MG63 (cell line): ENCODE measurements around the gene PLA2G15. TPM values are rescaled to one million over a fixed set of nuclear protein-coding genes. Genes with fewer than 3 reads are reported as not detected.

Experiments
- DNase-seq: peaks from one replicate; pipeline ENCODE4 v3.0.0-alpha.2; 2020
- H3K27me3 ChIP-seq: fragments of 250-450 bp; sonication (Bioruptor Pico); 2 replicates; pipeline ENCODE4 v1.5.1; 2020; ENCODE audit warnings: mild to moderate bottlenecking, moderate library complexity
- H3K36me3 ChIP-seq: fragments of 250-450 bp; sonication (Bioruptor Pico); 2 replicates; pipeline ENCODE4 v1.5.1; 2020; ENCODE audit warnings: mild to moderate bottlenecking, moderate library complexity
- H3K4me3 ChIP-seq: fragments of 250-450 bp; sonication (Bioruptor Pico); 2 replicates; pipeline ENCODE4 v1.5.1; 2020; ENCODE audit warnings: mild to moderate bottlenecking, moderate library complexity
- H3K9me3 ChIP-seq: fragments of 250-450 bp; sonication (Bioruptor Pico); 2 replicates; pipeline ENCODE4 v1.5.1; 2020; ENCODE audit warnings: mild to moderate bottlenecking, moderate library complexity
- total RNA-seq: library from RNA; depleted of rRNA; stranded (reverse); fragments of >200 nt; shearing (Covaris generic); gene quantifications from 2 replicates; pipeline ENCODE4 v1.2.3, GENCODE V29; 2014; ENCODE audit warnings: low replicate concordance

The PLA2G15 gene
- total RNA-seq, 1 experiment from 2014 or later: 13.7 TPM

DNA sequence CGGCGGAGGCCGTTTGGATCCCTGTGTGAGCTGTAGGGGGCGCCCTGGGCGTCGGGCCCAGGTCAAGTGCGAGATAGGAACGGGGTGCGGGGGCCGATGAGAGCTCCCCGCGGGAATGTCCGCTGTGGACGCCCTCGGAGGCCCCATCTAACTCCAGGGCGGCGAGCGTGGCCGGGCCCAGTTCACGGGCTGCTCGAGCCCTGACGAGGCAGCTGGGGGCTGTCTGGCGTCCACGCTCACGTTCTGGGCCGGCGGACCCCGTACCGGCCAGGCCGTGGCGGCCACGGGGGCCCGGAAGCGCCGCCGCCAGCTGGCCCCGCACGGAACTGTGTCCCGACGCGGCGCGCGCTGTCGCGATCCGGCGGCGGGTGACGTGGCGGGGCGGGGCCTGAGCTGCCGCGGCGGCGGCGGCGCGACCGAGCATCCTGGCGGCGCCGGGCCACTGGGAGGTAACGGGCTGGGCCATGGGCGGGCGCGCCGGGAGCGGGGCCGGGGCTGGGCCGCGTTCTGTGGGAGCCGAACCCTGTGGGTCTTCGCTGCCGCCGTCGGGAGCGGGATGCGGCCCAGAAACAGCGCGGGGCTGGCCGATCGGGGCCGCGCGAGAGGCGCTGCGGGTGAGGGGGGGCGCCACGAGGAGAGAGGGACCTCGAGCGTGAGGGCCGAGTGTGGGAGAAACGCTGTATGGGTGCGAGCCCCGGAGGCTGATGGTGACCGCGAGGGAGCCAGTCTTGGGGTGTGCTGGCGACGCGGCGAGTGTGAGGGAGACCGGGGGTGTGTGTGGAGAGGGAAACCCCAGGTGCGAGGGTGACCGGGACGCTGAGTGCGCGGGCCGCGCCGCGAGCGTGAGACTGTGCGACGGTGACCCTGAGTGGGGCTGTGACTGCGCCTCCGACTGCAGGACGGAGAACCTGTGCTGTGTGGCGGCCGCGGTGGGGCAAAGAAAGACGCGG is 19.2 kb downstream of the PLA2G15 start, which contains the start of gene SLC7A6:
SLC7A6 (plus strand) TSS at position 399 of the 950 bp plus-strand sequence. CDS start 10,201 bp downstream, outside the sequence.
- Histone ChIP-seq H3K36me3 (no peaks in the 10 kb centered on the region; the same call in 1 of the 2 replicates), H3K9me3 (no peaks in the 10 kb centered on the region), H3K4me3 (peak within 1 kb of the TSS; percentile 72), H3K27me3 (no peaks in the 10 kb centered on the region)
- DNase-seq: peak; percentile 69

GRCh38 chr16:68265078-68265920 is 20.1 kb downstream of the PLA2G15 start:
- H3K9me3 ChIP-seq: no peaks in the 10 kb centered on the region
- no peaks in the 10 kb centered on the region for H3K27me3 ChIP-seq
- no peaks in the 10 kb centered on the region; the same call in 1 of the 2 replicates for H3K36me3 ChIP-seq
- DNase-seq: peak; percentile 69
- peak overlapping the region; percentile 72 for H3K4me3 ChIP-seq

DNA sequence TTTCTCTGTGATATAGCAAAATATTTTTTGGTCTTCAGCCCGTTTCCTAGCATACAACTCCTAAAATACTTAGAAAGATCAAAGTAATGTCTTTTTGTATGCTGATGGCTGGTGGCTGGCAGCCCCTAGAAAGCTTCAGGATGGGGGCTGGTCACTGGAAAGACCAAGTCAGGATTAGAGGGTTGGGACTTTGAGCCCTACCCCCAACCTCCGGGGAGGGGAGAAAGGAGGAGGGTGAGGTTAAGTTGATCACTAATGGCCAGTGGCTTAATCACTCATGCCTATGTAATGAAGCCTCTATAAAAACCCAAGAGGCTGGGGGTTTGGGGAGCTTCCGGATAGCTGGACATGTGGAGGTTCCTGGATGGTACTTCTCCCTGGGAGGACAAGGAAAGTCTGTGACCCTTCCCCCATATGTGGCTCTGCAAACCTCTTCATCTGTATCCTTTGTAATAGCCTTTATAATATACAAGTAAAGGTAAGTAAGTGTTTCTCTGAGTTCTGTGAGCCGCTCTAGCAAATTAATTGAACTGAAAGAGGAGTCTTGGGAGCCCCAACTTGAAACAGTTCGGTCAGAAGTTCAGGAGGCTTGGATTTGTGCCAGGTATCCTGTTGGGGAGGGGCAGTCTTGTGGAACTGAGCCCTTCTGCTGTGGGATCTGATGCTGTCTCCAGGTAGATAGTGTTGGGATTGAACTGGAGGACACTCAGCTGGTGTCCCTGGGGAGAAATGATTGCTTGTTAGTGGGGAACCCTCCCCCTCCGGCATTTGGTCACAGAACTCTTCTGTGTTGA is 22.6 kb downstream of the PLA2G15 start:
- no peaks in the 10 kb centered on the region for H3K27me3 ChIP-seq
- H3K36me3 ChIP-seq: no peaks in the 10 kb centered on the region; the same call in 1 of the 2 replicates
- H3K9me3 ChIP-seq: no peaks in the 10 kb centered on the region
- no peak for DNase-seq
- H3K4me3 ChIP-seq: no peak overlapping the region

- Histone ChIP-seq H3K27me3 (no peaks in the 10 kb centered on the region), H3K9me3 (no peaks in the 10 kb centered on the region), H3K36me3 (no peaks in the 10 kb centered on the region; the same call in 1 of the 2 replicates), H3K4me3 (no peak overlapping the region)
- DNase-seq: no peak
Observed at GRCh38 chr16:68269793-68270192, 24.6 kb downstream of the PLA2G15 start.

DNA sequence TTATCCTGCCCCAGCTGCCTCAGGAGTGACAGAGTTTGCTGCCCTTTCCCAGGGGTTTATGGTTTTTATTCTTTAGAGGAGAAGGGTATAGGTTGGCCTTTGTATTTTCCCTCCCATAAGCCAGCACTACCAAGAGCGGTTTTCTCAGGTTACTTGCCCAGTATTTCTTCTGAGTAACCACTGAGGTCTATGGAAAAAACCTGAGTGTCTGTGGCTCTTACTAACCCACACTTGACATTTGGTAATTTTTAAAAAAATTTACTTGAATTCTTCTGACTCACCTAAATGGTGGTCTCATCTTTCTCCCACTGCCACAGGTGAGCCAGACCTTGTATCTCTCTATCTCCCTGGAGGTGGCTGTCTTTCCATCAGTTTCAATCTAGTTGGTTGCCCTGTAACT is 25.2 kb downstream of the PLA2G15 start:
- DNase-seq: no peak
- no peaks in the 10 kb centered on the region; the same call in 1 of the 2 replicates for H3K36me3 ChIP-seq
- H3K9me3 ChIP-seq: no peaks in the 10 kb centered on the region
- H3K27me3 ChIP-seq: no peaks in the 10 kb centered on the region
- no peak overlapping the region for H3K4me3 ChIP-seq

- Histone ChIP-seq H3K27me3 (no peaks in the 10 kb centered on the region), H3K36me3 (no peaks in the 10 kb centered on the region; the same call in 1 of the 2 replicates), H3K4me3 (no peak overlapping the region), H3K9me3 (no peaks in the 10 kb centered on the region)
- no peak for DNase-seq
Observed at GRCh38 chr16:68272507-68273209, 27.5 kb downstream of the PLA2G15 start.

- H3K36me3 ChIP-seq: no peaks in the 10 kb centered on the region; the same call in 1 of the 2 replicates
- no peak overlapping the region for H3K4me3 ChIP-seq
- H3K9me3 ChIP-seq: no peaks in the 10 kb centered on the region
- H3K27me3 ChIP-seq: no peaks in the 10 kb centered on the region
- no peak for DNase-seq
Observed at GRCh38 chr16:68273459-68273858, 28.3 kb downstream of the PLA2G15 start.

- Histone ChIP-seq H3K4me3 (no peak overlapping the region), H3K27me3 (no peaks in the 10 kb centered on the region), H3K36me3 (no peaks in the 10 kb centered on the region; the same call in 1 of the 2 replicates), H3K9me3 (no peaks in the 10 kb centered on the region)
- no peak for DNase-seq
Observed at GRCh38 chr16:68273896-68274295, 28.7 kb downstream of the PLA2G15 start.

- H3K4me3 ChIP-seq: no peak overlapping the region
- DNase-seq: no peak
- no peaks in the 10 kb centered on the region; the same call in 1 of the 2 replicates for H3K36me3 ChIP-seq
- no peaks in the 10 kb centered on the region for H3K27me3 ChIP-seq
- H3K9me3 ChIP-seq: no peaks in the 10 kb centered on the region
Observed at GRCh38 chr16:68274441-68274840, 29.3 kb downstream of the PLA2G15 start.

DNA sequence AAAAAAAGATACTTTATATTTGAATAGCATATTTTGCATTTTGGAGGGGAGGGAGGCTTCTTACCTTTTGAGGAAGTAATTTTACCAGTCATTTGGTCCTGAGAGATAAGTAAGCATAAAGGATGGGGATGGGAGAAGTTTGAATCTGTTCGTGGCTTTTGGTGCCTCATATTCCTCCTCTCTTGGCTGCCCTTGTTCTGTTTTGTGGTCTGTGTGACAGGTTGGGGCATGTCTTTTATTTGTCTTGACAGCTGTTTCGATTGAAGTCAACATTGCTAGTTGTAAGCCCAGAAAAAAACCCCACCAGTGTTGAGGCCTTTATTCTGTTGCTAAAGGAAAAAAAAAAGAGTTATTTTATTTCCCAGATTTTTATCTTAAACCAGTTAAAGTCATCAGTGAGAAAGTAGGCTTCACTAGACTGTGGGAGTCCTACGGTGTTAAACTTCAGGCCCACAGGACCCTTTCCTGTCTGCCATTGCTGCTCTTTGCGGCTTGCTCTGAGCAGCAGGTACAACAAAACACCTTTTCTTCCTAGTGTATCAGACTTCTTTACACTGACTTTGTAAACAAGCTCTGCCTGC is 30.5 kb downstream of the PLA2G15 start:
- Histone ChIP-seq H3K27me3 (no peaks in the 10 kb centered on the region), H3K9me3 (no peaks in the 10 kb centered on the region), H3K36me3 (no peaks in the 10 kb centered on the region; the same call in 1 of the 2 replicates), H3K4me3 (no peak overlapping the region)
- DNase-seq: no peak

DNA sequence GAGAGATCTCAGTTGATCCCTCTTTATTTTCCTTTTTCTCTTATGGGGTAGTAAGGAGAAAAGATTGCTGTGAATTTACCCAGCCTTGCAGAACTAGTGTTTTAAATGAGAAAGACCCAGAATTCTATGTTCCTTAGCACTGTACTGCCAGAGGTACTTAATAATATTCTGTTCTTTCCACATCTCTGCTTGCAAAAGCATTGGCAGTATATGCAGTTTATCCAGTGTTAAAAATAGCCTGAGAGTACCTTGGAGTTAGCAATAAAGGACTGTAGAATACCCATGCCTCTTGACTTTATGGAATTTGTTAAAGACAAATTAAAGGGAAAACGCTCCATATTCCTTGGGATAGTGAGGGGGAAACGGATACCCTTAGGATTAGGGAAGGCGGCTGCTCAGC is 31.1 kb downstream of the PLA2G15 start:
- no peaks in the 10 kb centered on the region for H3K9me3 ChIP-seq
- no peak for DNase-seq
- H3K27me3 ChIP-seq: no peaks in the 10 kb centered on the region
- no peak overlapping the region for H3K4me3 ChIP-seq
- H3K36me3 ChIP-seq: no peaks in the 10 kb centered on the region; the same call in 1 of the 2 replicates

GRCh38 chr16:68279726-68280558 is 34.8 kb downstream of the PLA2G15 start:
- H3K4me3 ChIP-seq: no peak overlapping the region
- H3K9me3 ChIP-seq: no peaks in the 10 kb centered on the region
- DNase-seq: no peak
- H3K27me3 ChIP-seq: no peaks in the 10 kb centered on the region
- H3K36me3 ChIP-seq: no peaks in the 10 kb centered on the region; the same call in 1 of the 2 replicates

DNA sequence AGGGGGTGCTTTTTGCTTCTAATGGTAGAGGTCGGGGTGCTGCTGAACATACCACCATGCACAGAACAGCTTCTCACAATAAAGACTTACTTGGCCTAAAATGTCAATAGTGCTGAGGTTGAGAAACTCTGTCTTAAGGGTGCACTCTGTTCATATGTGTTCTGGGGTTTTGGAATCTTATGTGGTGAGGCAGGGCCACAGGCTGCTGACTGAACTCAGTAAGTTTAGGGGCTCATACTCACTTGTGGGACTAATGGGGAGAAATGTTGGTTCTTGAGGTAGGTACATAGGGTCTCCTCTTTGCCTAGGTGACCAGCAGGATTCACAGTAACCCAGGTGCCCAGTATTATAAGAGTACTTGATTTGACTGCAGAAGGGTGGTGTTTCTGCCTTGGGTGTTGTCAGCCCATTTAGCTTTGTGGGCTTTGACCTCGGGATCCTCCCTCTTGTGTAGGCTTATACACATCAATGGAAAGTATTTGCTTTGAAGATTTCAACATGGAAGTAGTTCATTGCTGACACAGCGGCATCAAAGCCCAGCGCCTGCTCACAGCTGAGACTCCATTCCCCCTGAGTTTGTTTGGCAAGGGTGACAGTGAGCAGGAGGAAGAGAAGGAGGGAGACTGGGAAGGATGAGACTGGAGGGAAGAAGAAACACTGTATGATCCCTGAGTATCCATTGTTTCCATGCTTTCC is 36.3 kb downstream of the PLA2G15 start:
- Histone ChIP-seq H3K4me3 (no peak overlapping the region), H3K36me3 (no peaks in the 10 kb centered on the region; the same call in 1 of the 2 replicates), H3K27me3 (no peaks in the 10 kb centered on the region), H3K9me3 (no peaks in the 10 kb centered on the region)
- no peak for DNase-seq

DNA sequence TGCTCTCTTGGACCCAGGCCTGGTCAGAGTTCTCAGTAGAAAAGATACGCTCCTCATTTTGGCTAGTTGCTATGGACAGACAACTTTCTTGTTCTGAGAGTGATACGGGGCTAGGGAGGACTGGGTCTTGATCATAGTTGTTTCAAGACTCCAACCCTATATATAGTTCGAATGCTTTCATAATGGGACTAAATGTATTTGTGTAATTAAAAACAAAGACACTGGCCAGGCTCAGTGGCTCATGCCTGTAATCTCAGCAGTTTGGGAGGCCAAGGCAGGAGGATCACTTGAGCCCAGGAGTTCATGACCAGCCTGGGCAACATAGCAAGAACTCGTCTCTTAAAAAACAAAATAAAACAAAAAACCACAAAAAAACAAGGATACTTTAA is 36.9 kb downstream of the PLA2G15 start:
- Histone ChIP-seq H3K36me3 (no peaks in the 10 kb centered on the region; the same call in 1 of the 2 replicates), H3K4me3 (no peak overlapping the region), H3K27me3 (no peaks in the 10 kb centered on the region), H3K9me3 (no peaks in the 10 kb centered on the region)
- DNase-seq: no peak
